ENCODE results near the gene SSBP4. TPM values are rescaled to one million over a fixed set of nuclear protein-coding genes. Genes with fewer than 3 reads are reported as not detected.

Gene SSBP4
- total RNA-seq, 1 experiment from 2014 or later: 164 TPM

DNA sequence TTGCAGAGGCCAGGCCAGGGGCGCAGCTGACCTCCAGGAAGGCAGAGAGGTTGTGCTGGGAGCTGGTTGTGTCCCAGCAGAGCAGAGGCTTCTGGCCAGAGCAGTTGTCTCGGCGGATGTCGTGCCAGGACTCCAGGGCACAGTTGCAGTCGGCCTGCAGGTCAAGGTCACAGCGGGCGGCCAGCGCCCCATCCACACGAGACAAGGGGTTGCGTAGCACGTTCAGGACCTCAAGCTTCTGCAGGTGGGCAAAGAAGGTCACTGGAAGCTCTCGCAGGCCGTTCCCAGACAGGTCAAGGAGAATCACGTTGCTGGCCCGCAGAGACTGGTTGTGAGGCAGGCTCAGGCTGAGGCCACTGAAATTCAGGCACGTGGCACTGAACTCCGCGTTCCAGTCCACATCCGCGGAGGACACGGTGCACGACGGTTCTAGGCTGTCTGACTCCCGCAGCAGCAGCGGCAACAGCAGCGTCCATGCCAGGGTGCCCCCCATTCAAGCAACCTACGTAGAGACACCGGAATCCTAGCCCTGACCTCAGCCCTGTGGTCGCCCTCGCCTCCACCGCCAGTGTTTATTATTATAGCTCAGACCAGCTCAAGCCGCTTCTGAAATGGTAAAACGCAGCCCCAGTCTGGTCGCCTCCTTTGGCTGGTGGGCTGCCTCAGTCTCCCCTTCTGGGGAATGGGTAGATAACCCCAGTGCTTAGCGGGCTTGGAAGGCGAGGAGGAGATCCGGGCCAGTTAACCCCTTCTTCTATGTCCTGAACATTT, 22.5 kb upstream of the SSBP4 start:
- no TSS peak for BruUV-seq (replicated peaks)
- DNase-seq (ENCODE audit: low read depth, low spot score): no peak
- Histone ChIP-seq H3K9ac (ENCODE audit: low read length) (no peak overlapping the region), H3K4me1 (ENCODE audit: control insufficient read depth in 1 of 2, insufficient read depth in 2 of 2, low read length in 2 of 2) (peaks cover 5 to 21% of the 10 kb centered on the region in 2 experiments), H2AFZ (ENCODE audit: low read depth, low read length, poor library complexity, severe bottlenecking) (no peak overlapping the region), H3K36me3 (ENCODE audit: control insufficient read depth in 1 of 2, insufficient read depth in 2 of 2, low read length in 2 of 2) (no peaks in the 10 kb centered on the region), H3K9me3 (ENCODE audit: control insufficient read depth in 1 of 2, insufficient read depth in 1 of 2, low read depth in 1 of 2, low read length in 2 of 2) (no peaks in the 10 kb centered on the region), H3K9me2 (ENCODE audit: insufficient read depth) (no peaks in the 10 kb centered on the region), H3K4me3 (replicated peaks in 1 of 2; ENCODE audit: low read depth in 1 of 2, low read length in 2 of 2) (no peak overlapping the region), H3K27ac (ENCODE audit: low read depth, low read length) (no peak overlapping the region), H3K27me3 (ENCODE audit: insufficient read depth, low read length) (no peaks in the 10 kb centered on the region), H3K4me2 (ENCODE audit: low read length) (no peak overlapping the region), H3K79me2 (ENCODE audit: insufficient read depth, low read length) (no peaks in the 10 kb centered on the region), H4K20me1 (ENCODE audit: insufficient read depth) (no peaks in the 10 kb centered on the region)
- ChIA-PET RAD21 (ENCODE audit: low non-redundant PET in 1 of 2, low total read pairs in 2 of 2, uncharacterized antibody in 2 of 2, unreplicated experiment in 2 of 2) (no interaction called here), POLR2A (no interaction called here), CTCF (no interaction called here)
- no peak for ATAC-seq
- TF ChIP-seq, protein P1, sequence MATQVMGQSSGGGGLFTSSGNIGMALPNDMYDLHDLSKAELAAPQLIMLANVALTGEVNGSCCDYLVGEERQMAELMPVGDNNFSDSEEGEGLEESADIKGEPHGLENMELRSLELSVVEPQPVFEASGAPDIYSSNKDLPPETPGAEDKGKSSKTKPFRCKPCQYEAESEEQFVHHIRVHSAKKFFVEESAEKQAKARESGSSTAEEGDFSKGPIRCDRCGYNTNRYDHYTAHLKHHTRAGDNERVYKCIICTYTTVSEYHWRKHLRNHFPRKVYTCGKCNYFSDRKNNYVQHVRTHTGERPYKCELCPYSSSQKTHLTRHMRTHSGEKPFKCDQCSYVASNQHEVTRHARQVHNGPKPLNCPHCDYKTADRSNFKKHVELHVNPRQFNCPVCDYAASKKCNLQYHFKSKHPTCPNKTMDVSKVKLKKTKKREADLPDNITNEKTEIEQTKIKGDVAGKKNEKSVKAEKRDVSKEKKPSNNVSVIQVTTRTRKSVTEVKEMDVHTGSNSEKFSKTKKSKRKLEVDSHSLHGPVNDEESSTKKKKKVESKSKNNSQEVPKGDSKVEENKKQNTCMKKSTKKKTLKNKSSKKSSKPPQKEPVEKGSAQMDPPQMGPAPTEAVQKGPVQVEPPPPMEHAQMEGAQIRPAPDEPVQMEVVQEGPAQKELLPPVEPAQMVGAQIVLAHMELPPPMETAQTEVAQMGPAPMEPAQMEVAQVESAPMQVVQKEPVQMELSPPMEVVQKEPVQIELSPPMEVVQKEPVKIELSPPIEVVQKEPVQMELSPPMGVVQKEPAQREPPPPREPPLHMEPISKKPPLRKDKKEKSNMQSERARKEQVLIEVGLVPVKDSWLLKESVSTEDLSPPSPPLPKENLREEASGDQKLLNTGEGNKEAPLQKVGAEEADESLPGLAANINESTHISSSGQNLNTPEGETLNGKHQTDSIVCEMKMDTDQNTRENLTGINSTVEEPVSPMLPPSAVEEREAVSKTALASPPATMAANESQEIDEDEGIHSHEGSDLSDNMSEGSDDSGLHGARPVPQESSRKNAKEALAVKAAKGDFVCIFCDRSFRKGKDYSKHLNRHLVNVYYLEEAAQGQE (IDR thresholded peaks at IDR 0.05; ENCODE audit: low read depth): no peak
- TF ChIP-seq ELF1 (IDR thresholded peaks at IDR 0.05; ENCODE audit: borderline replicate concordance, low read depth) (no peak), SP1 (IDR thresholded peaks at IDR 0.05; ENCODE audit: low read depth) (no peak), SIN3A (IDR thresholded peaks at IDR 0.05; ENCODE audit: low read depth) (no peak), TCF7L2 (IDR thresholded peaks at IDR 0.05; ENCODE audit: borderline replicate concordance, extremely low read depth, insufficient read depth, insufficient read length) (no peak), CBX3 (IDR thresholded peaks at IDR 0.05; ENCODE audit: low read depth) (no peak), CEBPB (IDR thresholded peaks at IDR 0.05; ENCODE audit: low read depth) (no peak), EZH2 (IDR thresholded peaks at IDR 0.05) (no peak), RAD21 (IDR thresholded peaks at IDR 0.05; ENCODE audit: low read depth) (no peak), SRF (IDR thresholded peaks at IDR 0.05; ENCODE audit: low read depth) (no peak), JUND (IDR thresholded peaks at IDR 0.05) (no peak), EGR1 (IDR thresholded peaks at IDR 0.05; ENCODE audit: low read depth) (no peak)
- intact Hi-C loops (cut with micrococcal nuclease): no loop called here

All from HCT116 (cell line).